K562 (cell line): Measurements from ENCODE around the gene PEX6. TPM values are rescaled to one million over a fixed set of nuclear protein-coding genes. Genes with fewer than 3 reads are reported as not detected.
A peak's percentile ranks its signal among the peaks of the same experiment; 100 is the strongest.

ENCODE experiments used
- ATAC-seq: fragments of 200-7000 bp; cut with Tn5 transposase; 3 replicates; pipeline ENCODE4 v1.9.1; 2020; ENCODE audit warnings: moderate library complexity
- Bru-seq: library from RNA; stranded (reverse); fragments of 400-500 nt; gene quantifications from one replicate; lab custom pipeline; 2021; lab: Mats Ljungman, UMichigan
- BruChase-seq, 2 experiments: library from RNA; stranded (reverse); fragments of 400-500 nt; gene quantifications; one replicate each; lab custom pipeline; 2021; lab: Mats Ljungman, UMichigan
- BruUV-seq: library from RNA; stranded (reverse); fragments of 400-500 nt; replicated peaks from 2 replicates; lab custom pipeline; 2021; lab: Mats Ljungman, UMichigan
- CTCF ChIA-PET: fragments of 300-600 bp; formaldehyde crosslinking; extraction: SDS; loops from one replicate; lab custom pipeline; 2021; ENCODE audit warnings: low intra/inter-chr PET ratio; lab: Yijun Ruan, JAX
- POLR2A ChIA-PET: fragments of 300-600, 350-650 bp; sonication (Branson Sonifier 250); formaldehyde crosslinking; extraction: SDS; loops from one replicate; lab custom pipeline; 2021; ENCODE audit warnings: antibody characterized with exemption, inconsistent platforms; lab: Yijun Ruan, JAX
- DNase-seq, 4 experiments: peaks; one replicate each; pipeline versions ENCODE4 v3.0.0 to v3.0.0-alpha.2; 2011 to 2018; ENCODE audit warnings: low spot score in 3 of 4, mixed read lengths in 3 of 4; ENCODE audit errors: extremely low read depth in 1 of 4
- FAIRE-seq: peaks from 2 replicates; lab custom pipeline; 2011; peaks lifted over from hg19 to GRCh38; lab: Jason Lieb, UNC
- H2AFZ ChIP-seq: 2 replicates; pipeline ENCODE4 v1.6.0; 2011; ENCODE audit warnings: low read depth, low read length, control low read depth, inconsistent platforms
- H3K27ac ChIP-seq: fragments of 200-600 bp; 3 replicates; pipeline ENCODE4 v1.8.0; 2011; ENCODE audit warnings: low read depth, mild to moderate bottlenecking, control low read depth, inconsistent platforms, low read length, moderate library complexity, mixed read lengths; ENCODE audit errors: extremely low read depth
- H3K27me3 ChIP-seq, 2 experiments: fragments of 300-600 bp in 1 of 2; 2 replicates in 1 of 2; 3 replicates in 1 of 2; pipeline versions ENCODE4 v1.6.0 to v1.8.0; 2011; ENCODE audit warnings: inconsistent platforms in 2 of 2, low read length in 2 of 2, mild to moderate bottlenecking in 1 of 2, mixed read lengths in 1 of 2, moderate library complexity in 1 of 2; ENCODE audit not compliant: control insufficient read depth in 2 of 2, insufficient read depth in 2 of 2
- H3K36me3 ChIP-seq: fragments of 300-600 bp; 3 replicates; pipeline ENCODE4 v1.8.0; 2011; ENCODE audit warnings: mild to moderate bottlenecking, low read length, inconsistent platforms; ENCODE audit not compliant: control insufficient read depth, insufficient read depth
- H3K4me1 ChIP-seq, 2 experiments: fragments of 200-600 bp in 1 of 2; replicated peaks in 1 of 2; 2 replicates in 1 of 2; 3 replicates in 1 of 2; pipeline versions ENCODE4 v1.5.1 to v1.8.0; 2011; ENCODE audit warnings: inconsistent platforms in 2 of 2, low read length in 2 of 2, mild to moderate bottlenecking in 1 of 2, mixed read lengths in 1 of 2, moderate library complexity in 1 of 2; ENCODE audit not compliant: control insufficient read depth in 2 of 2, insufficient read depth in 2 of 2
- H3K4me2 ChIP-seq: 2 replicates; pipeline ENCODE4 v1.6.1; 2011; ENCODE audit warnings: low read length, control low read depth, inconsistent platforms, mixed read lengths; ENCODE audit not compliant: insufficient read depth
- H3K4me3 ChIP-seq: fragments of 200-600 bp; sonication (generic), shearing (Covaris generic); 2 replicates; pipeline ENCODE4 v1.5.1; 2016; ENCODE audit warnings: control low read depth, inconsistent platforms
- H3K79me2 ChIP-seq: fragments of 200-600 bp; 3 replicates; pipeline ENCODE4 v1.8.0; 2011; ENCODE audit warnings: low read length, inconsistent platforms; ENCODE audit not compliant: control insufficient read depth, insufficient read depth
- H3K9ac ChIP-seq, 2 experiments: 2 replicates each; pipeline versions ENCODE4 v1.6.0 to v1.6.1; 2011; ENCODE audit warnings: low read depth in 2 of 2, low read length in 2 of 2, control low read depth in 1 of 2, inconsistent platforms in 1 of 2, mild to moderate bottlenecking in 1 of 2, mixed read lengths in 1 of 2; ENCODE audit not compliant: insufficient read depth in 1 of 2
- H3K9me1 ChIP-seq: one replicate; pipeline ENCODE4 v1.6.0; 2011; ENCODE audit warnings: inconsistent platforms, mild to moderate bottlenecking, low read length, moderate library complexity; ENCODE audit not compliant: control insufficient read depth, insufficient read depth
- H3K9me3 ChIP-seq: replicated peaks from 2 replicates; pipeline ENCODE4 v1.5.1; 2011; ENCODE audit warnings: low read depth, low read length, inconsistent platforms; ENCODE audit not compliant: control insufficient read depth, insufficient read depth
- H4K20me1 ChIP-seq: replicated peaks from 2 replicates; pipeline ENCODE4 v1.6.1; 2011; ENCODE audit warnings: low read length, inconsistent platforms, mixed read lengths; ENCODE audit not compliant: control insufficient read depth, insufficient read depth
- CREB3L1 ChIP-seq: fragments of 450-650 bp; IDR thresholded peaks from 2 replicates; pipeline ENCODE4 v1.6.1; 2014; ENCODE audit warnings: low read depth, mild to moderate bottlenecking, moderate library complexity, borderline replicate concordance
- FOXK2 ChIP-seq, 2 experiments: fragments of 450-650 bp; IDR thresholded peaks in 1 of 2; conservative IDR thresholded peaks in 1 of 2; 2 replicates each; pipeline ENCODE4 v1.6.1; 2016; ENCODE audit warnings: low read depth in 2 of 2, mild to moderate bottlenecking in 1 of 2
- HES1 ChIP-seq: fragments of 450-650 bp; IDR thresholded peaks from 2 replicates; pipeline ENCODE4 v1.6.1; 2016; ENCODE audit warnings: low read depth, mild to moderate bottlenecking, moderate library complexity
- MAFG ChIP-seq: fragments of 450-650 bp; conservative IDR thresholded peaks from 2 replicates; pipeline ENCODE4 v1.6.1; 2016; ENCODE audit warnings: missing genetic modification characterization, missing compliant biosample characterization
- OTX1 ChIP-seq: fragments of 450-650 bp; formaldehyde crosslinking; IDR thresholded peaks from 2 replicates; pipeline ENCODE4 v1.4.0; 2022; ENCODE audit warnings: mild to moderate bottlenecking
- RAD21 ChIP-seq, 2 experiments: fragments of 250-450 bp in 1 of 2; fragments of 450-650 bp in 1 of 2; sonication (Bioruptor Pico) in 1 of 2; formaldehyde crosslinking in 1 of 2; IDR thresholded peaks in 1 of 2; conservative IDR thresholded peaks in 1 of 2; 2 replicates each; pipeline versions ENCODE4 v1.4.0 to v1.8.0; 2020 to 2022; ENCODE audit warnings: mild to moderate bottlenecking in 2 of 2, moderate library complexity in 1 of 2
- SMARCC2 ChIP-seq: fragments of 450-650 bp; IDR thresholded peaks from 2 replicates; pipeline ENCODE4 v1.6.1; 2017; ENCODE audit warnings: antibody characterized with exemption, moderate library complexity, mild to moderate bottlenecking, low read depth
- SMARCE1 ChIP-seq: fragments of 450-650 bp; IDR thresholded peaks from 2 replicates; pipeline ENCODE4 v1.7.1; 2016; ENCODE audit warnings: mild to moderate bottlenecking
- TAF1 ChIP-seq: IDR thresholded peaks from 2 replicates; pipeline ENCODE4 v1.6.1; 2011; ENCODE audit warnings: mild to moderate bottlenecking, low read length, moderate library complexity; ENCODE audit not compliant: insufficient read depth, control insufficient read depth, severe bottlenecking; ENCODE audit errors: extremely low read depth
- THRB ChIP-seq: fragments of 450-650 bp; formaldehyde crosslinking; conservative IDR thresholded peaks from 2 replicates; pipeline ENCODE4 v1.4.0; 2022; ENCODE audit warnings: mild to moderate bottlenecking, missing genetic modification characterization
- ZBTB17 ChIP-seq: fragments of 450-650 bp; formaldehyde crosslinking; IDR thresholded peaks from 2 replicates; pipeline ENCODE4 v1.4.0; 2020; ENCODE audit warnings: mild to moderate bottlenecking
- WGBS: fragments of 100-300 bp; shearing (Covaris generic); methylation state at CpG from one replicate; pipeline ENCODE4 v1.1.6; 2016; ENCODE audit warnings: low coverage, mixed read lengths; ENCODE audit not compliant: insufficient coverage; ENCODE audit errors: missing lambda C conversion rate; 5-methylcytosine and 5-hydroxymethylcytosine counted together
- in situ Hi-C: fragments of 300-500 bp; cut with MboI; formaldehyde crosslinking; loops from 4 replicates; pipeline ENCODE4 v1.15.0; 2018; ENCODE audit warnings: inconsistent platforms, mixed read lengths
- intact Hi-C: fragments of 100-400 bp; cut with micrococcal nuclease; formaldehyde crosslinking; loops from 2 replicates; pipeline ENCODE4 v1.14.2; 2022
- long read RNA-seq, 3 experiments: library from polyadenylated mRNA in 2 of 3; library from RNA in 1 of 3; unstranded in 2 of 3; stranded (forward) in 1 of 3; transcript quantifications; one replicate each; pipeline ENCODE4 v2.0.0, GENCODE V29; 2019 to 2022
- polyA minus RNA-seq, 3 experiments: library from RNA; depleted of rRNA, polyadenylated mRNA; stranded (reverse); fragments of >200 nt; gene quantifications; 2 replicates each; pipeline ENCODE4 v1.2.3, GENCODE V29; 2011
- polyA plus RNA-seq, 8 experiments: library from polyadenylated mRNA; depleted of rRNA in 4 of 8; stranded (reverse) in 5 of 8; unstranded in 3 of 8; fragments of >200 nt; fragmentation: Nextera tagmentation in 2 of 8; fragmentation: Illumina TruSeq in 1 of 8; extraction: Ambion mirVana in 2 of 8; extraction: Trizol in 1 of 8; gene quantifications; 2 replicates each; pipeline versions ENCODE4 v1.2.1 to v1.2.3, GENCODE V29; 2011 to 2014; ENCODE audit warnings: inconsistent platforms in 1 of 8, missing spikeins in 1 of 8
- total RNA-seq, 7 experiments: library from RNA; depleted of rRNA in 6 of 7; stranded (reverse); fragments of >200 nt in 6 of 7; fragmentation: Illumina TruSeq in 2 of 7; extraction: Trizol in 2 of 7; gene quantifications; 2 replicates each; pipeline versions ENCODE4 v1.2.1 to v1.2.3, GENCODE V29; 2011 to 2021; ENCODE audit warnings: low replicate concordance in 1 of 7

The PEX6 gene
- 12.3 and 36.3 TPM in 2 replicates for total RNA-seq (2011; cell fraction: chromatin; rRNA removed; ENCODE audit: low replicate concordance)
- 37.1 and 40.0 TPM in 2 replicates for total RNA-seq (2011; cell fraction: nucleolus; rRNA removed)
- total RNA-seq (2011; cell fraction: nucleoplasm; rRNA removed): 16.3 and 18.7 TPM in 2 replicates
- 17.0 and 26.9 TPM in 2 replicates for total RNA-seq (2014; rRNA removed)
- 3.4 and 5.7 TPM in 2 replicates for total RNA-seq (2014; rRNA removed; fragmentation: Illumina TruSeq; extraction: Trizol)
- total RNA-seq (2015; rRNA removed; fragmentation: Illumina TruSeq; extraction: Trizol): 6.9 and 8.0 TPM in 2 replicates
- 20.8 and 24.3 TPM in 2 replicates for total RNA-seq (2021)
- 6.4 and 10.9 TPM in 2 replicates for polyA plus RNA-seq (2011; rRNA removed)
- polyA plus RNA-seq (2011; cell fraction: cytosol; rRNA removed): 7.1 and 11.8 TPM in 2 replicates
- 39.8 and 55.5 TPM in 2 replicates for polyA plus RNA-seq (2011; cell fraction: nucleus; rRNA removed)
- 17.7 and 44.6 TPM in 2 replicates for polyA plus RNA-seq (2012)
- polyA plus RNA-seq (2014; fragmentation: Illumina TruSeq; extraction: Trizol): 9.6 and 10.6 TPM in 2 replicates
- under 1 TPM; 0.17 to 0.77 TPM for polyA plus RNA-seq (2014; fragmentation: Nextera tagmentation; extraction: Ambion mirVana)
- polyA plus RNA-seq (2014; rRNA removed): 12.3 and 14.1 TPM in 2 replicates
- polyA minus RNA-seq (2011; rRNA and poly(A)+ RNA removed): 5.5 and 6.9 TPM in 2 replicates
- polyA minus RNA-seq (2011; cell fraction: cytosol; rRNA and poly(A)+ RNA removed): 8.5 and 10.8 TPM in 2 replicates
- polyA minus RNA-seq (2011; cell fraction: nucleus; rRNA and poly(A)+ RNA removed): 10.7 and 12.7 TPM in 2 replicates
- Bru-seq, nascent RNA: percentile 77 among the genes with signal in this experiment
- BruChase-seq, experiment 1, labeled RNA remaining after a 2-hour chase: percentile 75 among the genes with signal in this experiment
- BruChase-seq, experiment 2, labeled RNA remaining after a 6-hour chase: percentile 68 among the genes with signal in this experiment
- long read RNA-seq, experiment 1, transcript PEX6-202 (17 exons, 3,478 nt): major isoform, 37 of 74 reads
- long read RNA-seq, experiment 1, partial matches to known transcripts: 6 of 74 reads
- long read RNA-seq, experiment 1, other reads (novel, unspliced or antisense): 31 of 74 reads
- long read RNA-seq, experiment 2, transcript PEX6-202 (17 exons, 3,478 nt): major isoform, 18 of 36 reads
- long read RNA-seq, experiment 2, partial matches to known transcripts: 7 of 36 reads
- long read RNA-seq, experiment 2, other reads (novel, unspliced or antisense): 10 of 36 reads
- long read RNA-seq, experiment 3, partial matches to known transcripts: 0 of 2 reads
- long read RNA-seq, experiment 3, other reads (novel, unspliced or antisense): 0 of 2 reads

GRCh38 chr6:42978839-42979522 lies at the start of gene PEX6:
TSS of gene PEX6 (minus strand) at chr6:42979181. CDS start at chr6:42979150, 31 bp downstream.
- Histone ChIP-seq H3K4me3 (peak within 1 kb of the TSS; percentile 95), H3K4me1 (peaks cover 25 to 32% of the 10 kb centered on the region in 2 experiments; a peak in 4 of 5 replicates), H3K4me2 (peak within 1 kb of the TSS; percentile 90), H3K27me3 (no peaks in the 10 kb centered on the region), H4K20me1 (peaks cover 5% of the 10 kb centered on the region; the same call in 1 of the 2 replicates), H2AFZ (peak within 1 kb of the TSS; percentile 93), H3K27ac (peak within 1 kb of the TSS; percentile 88), H3K9me1 (no peaks in the 10 kb centered on the region), H3K79me2 (peaks cover 46% of the 10 kb centered on the region), H3K36me3 (peaks cover 27% of the 10 kb centered on the region), H3K9me3 (no peaks in the 10 kb centered on the region), H3K9ac (peak within 1 kb of the TSS; percentile 96 to 100)
- BruUV-seq: no TSS peak
- ATAC-seq (peak; percentile 91), FAIRE-seq (peak; percentile 91), DNase-seq (peak; percentile 94 to 98 (median 94))
- in situ Hi-C loops (no loop called here), intact Hi-C loops (loop anchor here (1.0 to 2.0 kb wide), 2 partner anchors 36 to 50 kb away; partner anchors contain the start of genes CNPY3 and KLHDC3)
- POLR2A ChIA-PET: interaction anchor here (0.6 to 2.5 kb wide), 18 partner anchors 8 to 1266 kb away, joined by 3 to 13 read pairs (median 4); partner anchors contain the start of genes CNPY3, KLHDC3, MEA1 and RPL7L1
- CTCF ChIA-PET: no interaction called here
- WGBS: under 1% methylated on average over 59 of the region's 59 CpGs
- TF ChIP-seq TAF1: peak; percentile 93
- TF ChIP-seq HES1: no peak
- no peak; a peak in 1 of 4 replicates for TF ChIP-seq RAD21 (CRISPR knock-in tag; conservative IDR thresholded peaks at IDR 0.05 in 1 of 2, IDR thresholded peaks at IDR 0.05 in 1 of 2)
- peak; percentile 74 for TF ChIP-seq SMARCE1
- TF ChIP-seq ZBTB17 (CRISPR knock-in tag): 0 out of 2 replicates have a peak, but pooled peaks have one; percentile 48
- peak; percentile 46; the same call in 1 of the 2 replicates for TF ChIP-seq CREB3L1
- peak; percentile 74 for TF ChIP-seq MAFG (tag)
- no peak for TF ChIP-seq SMARCC2
- TF ChIP-seq FOXK2 (conservative IDR thresholded peaks at IDR 0.05 in 1 of 2, IDR thresholded peaks at IDR 0.05 in 1 of 2; ENCODE audit: low read depth in 2 of 2): peak; percentile 21 to 56; a peak in 2 of 4 replicates
- TF ChIP-seq THRB (CRISPR knock-in tag): no peak
- no peak for TF ChIP-seq OTX1 (CRISPR knock-in tag)
